CD4-positive, alpha-beta T cell treated with Interleukin-15 for 4 hours (primary cell): ENCODE data around the gene SORCS2.

ENCODE experiments used
- DNase-seq: peaks from one replicate; pipeline ENCODE4 v3.0.0-alpha.2; 2020; ENCODE audit warnings: low spot score

The SORCS2 gene

GRCh38 chr4:7712021-7712671 lies 519.8 kb downstream of the SORCS2 start:
- DNase-seq = no peak

GRCh38 chr4:7713757-7714156 lies 521.4 kb downstream of the SORCS2 start:
- no peak for DNase-seq

DNA sequence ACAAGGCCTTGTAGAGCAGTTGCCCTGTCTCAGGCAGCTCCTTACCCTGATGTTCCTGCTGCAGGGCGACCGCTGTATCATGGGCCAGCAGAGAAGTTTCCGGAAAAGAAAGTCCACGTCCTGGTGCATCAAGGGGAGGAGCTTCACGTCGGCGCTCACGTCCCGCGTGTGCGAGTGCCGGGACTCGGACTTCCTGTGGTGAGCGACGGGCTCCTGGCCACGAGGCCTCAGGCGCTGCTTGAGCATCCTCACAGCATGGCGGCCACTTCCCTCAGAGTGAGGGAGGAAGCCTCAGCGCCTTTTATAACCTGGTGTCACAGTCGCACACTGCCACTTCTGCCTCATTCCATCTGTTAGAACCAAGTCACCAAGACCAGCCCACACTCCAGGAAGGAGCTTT lies 521.8 kb downstream of the SORCS2 start:
- no peak for DNase-seq

- no peak for DNase-seq
Measured at GRCh38 chr4:7714738-7715137, 522.4 kb downstream of the SORCS2 start.

- no peak for DNase-seq
Measured at GRCh38 chr4:7715271-7716009, 523.1 kb downstream of the SORCS2 start.

GRCh38 chr4:7716010-7716721 lies 523.8 kb downstream of the SORCS2 start:
- no peak for DNase-seq

DNA sequence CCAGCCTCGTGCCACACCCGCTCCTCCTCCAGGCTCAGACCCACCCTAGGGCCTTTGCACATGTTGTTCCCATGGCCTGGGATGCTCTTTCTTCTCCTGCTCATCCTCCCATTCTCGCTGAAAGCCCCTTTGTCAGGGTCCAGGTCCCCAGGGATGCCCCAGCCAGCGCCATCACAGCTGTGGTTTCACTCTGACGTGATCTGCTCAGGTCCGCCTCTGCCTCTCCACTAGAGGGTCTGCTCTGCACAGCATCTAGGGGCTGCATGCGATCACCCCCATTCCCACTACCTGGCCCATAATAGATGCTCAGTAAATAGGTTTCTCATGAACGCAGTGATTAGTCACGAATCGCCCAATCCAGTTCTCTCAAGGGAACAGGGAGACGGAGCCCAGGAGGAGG lies 524.8 kb downstream of the SORCS2 start:
- no peak for DNase-seq

DNA sequence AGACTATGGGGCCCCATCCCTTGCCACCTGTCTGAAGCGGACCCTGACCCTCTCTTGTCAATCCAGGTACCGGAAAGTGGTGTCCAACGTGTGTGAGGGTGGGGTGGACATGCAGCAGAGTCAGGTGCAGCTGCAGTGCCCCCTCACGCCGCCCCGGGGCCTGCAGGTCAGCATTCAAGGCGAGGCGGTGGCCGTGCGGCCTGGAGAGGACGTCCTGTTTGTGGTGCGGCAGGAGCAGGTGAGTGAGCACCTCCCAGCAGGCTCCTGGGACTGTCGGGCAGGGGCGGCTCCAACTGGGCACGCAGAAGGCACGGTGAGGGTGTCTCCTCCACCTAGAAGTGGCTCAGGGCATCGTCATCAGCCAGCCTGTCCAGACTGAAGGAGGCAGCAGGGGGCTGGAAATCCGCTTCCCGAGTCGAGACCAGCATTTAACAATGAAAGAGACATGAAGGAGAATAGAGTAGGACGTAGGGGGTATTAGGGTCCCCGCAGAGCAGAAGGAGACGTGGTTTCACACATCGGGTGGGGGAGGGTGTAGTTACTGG lies 525.7 kb downstream of the SORCS2 start:
- DNase-seq = no peak

DNA sequence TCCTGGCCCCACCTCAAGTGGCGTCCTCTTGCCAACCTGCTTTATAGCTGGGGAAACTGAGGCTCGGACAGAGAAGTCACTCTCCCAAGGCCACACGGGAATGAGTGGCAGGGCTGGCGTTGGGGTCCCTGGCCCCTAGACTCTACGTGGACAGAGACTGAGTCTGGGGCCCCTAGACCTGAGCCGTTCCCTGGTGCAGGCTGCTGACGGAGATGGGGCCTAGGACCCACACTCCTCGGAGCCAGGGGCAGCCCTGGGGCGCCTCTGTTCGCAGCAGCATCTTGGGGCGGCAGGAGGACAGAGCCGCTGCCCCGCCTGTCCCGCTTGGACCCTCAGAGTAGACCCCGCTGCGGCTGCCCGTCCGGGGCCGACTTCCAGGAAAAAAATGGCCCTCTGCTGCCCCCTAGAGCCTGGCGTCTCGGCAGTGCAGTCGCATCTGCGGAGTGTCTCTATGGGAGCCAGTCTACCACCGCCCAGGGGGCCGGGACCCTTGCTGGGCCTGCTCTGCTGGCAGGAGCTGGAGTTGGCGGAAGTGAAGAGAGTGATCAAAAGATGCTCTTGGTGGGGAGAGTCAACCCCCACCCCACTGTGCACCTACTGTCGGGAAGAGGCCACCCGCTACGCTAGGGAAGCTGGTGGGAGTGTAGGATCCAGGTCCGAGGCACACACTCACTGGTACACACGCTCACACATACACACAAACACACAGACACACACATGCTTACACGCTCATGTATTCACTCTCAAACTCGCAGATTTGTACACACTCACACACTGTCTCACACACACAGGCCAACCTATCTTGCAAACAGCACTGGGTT lies 527.2 kb downstream of the SORCS2 start:
- DNase-seq = peak; percentile 50

DNA sequence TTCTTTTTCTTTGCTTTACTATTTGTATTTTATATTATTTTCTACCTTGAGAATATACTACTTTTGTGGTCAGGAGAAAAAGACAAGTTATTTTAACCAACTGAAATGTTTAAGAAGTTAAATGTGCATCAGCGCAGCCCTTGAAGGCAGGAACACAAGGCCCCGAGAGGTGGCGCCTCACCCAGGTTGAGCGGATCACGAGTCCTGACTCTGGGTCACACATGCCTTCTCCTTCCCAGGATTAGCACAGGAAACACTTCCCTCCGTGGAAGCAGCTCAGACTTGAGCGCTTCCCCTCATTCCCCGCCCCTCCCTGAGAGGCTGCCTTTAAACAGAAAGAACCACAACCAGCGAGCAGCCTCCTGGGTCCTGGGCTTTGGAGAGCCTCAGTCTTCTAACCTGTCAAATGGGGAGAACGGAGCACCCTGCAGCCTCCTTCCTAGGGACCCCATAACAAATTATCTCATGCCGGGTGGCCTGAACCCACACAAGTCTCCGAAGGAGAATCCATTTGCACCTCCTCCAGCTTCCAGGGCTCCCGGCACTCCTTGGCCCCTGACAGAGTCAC lies 529.7 kb downstream of the SORCS2 start:
- DNase-seq = no peak

- DNase-seq = no peak
Measured at GRCh38 chr4:7722766-7723387, 530.5 kb downstream of the SORCS2 start.

- no peak for DNase-seq
Measured at GRCh38 chr4:7723625-7724024, 531.3 kb downstream of the SORCS2 start.

DNA sequence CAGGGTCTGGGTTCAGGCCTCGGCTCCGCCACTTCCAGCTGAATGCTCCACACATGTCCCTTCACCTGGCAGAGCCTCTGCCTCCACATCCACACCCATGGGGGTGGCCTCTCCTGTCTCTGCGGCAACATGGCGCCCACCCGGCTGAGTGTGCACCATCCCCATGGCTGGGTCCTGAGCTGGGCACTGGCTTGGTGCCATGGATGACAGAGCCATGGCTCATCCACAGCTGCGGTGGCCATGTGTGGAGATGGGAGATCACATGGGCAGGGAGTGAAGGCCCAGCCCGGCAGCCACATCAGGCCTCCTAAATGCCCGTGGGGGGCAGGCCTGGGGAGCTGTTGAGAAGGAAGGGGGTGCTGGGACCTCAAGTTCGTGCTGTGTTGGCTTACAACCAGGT lies 533.6 kb downstream of the SORCS2 start:
- no peak for DNase-seq

DNA sequence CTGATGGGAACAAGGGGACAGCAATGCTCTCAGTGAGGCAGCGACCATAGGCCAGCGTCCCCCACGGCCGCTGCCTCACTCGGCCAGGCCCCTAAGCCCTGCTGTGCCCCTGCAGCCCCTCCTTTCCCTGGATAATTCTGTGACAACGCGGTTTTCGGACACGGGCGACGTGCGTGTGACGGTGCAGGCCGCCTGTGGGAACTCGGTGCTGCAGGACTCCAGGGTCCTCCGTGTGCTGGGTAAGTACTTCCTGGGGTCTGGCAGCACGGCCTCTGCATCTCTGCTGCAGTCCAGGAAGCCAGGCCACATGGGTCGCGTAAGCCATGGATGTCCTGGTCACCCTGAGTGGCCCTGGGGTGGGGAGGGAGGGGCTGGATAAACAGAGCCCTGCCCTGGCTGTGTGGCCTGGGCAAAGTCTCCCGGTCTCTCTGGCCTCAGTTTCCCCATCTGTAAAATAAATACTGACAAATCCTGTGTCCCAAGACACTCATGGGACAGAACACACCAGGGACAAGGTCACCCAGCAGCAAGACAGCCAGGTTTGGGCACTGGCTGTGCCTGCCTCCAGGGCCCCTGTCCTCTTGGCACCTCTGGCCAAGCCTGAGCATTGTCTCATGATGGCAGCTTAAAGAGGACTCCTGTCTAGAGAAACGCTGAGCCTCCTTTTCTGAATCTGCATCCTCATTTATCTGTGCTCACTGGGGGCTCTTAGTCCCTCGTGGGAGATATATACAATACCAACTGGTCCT lies 534.5 kb downstream of the SORCS2 start:
- DNase-seq = no peak

- no peak for DNase-seq
Measured at GRCh38 chr4:7727749-7728148, 535.4 kb downstream of the SORCS2 start.

GRCh38 chr4:7731437-7731836 lies 539.1 kb downstream of the SORCS2 start:
- DNase-seq = no peak

DNA sequence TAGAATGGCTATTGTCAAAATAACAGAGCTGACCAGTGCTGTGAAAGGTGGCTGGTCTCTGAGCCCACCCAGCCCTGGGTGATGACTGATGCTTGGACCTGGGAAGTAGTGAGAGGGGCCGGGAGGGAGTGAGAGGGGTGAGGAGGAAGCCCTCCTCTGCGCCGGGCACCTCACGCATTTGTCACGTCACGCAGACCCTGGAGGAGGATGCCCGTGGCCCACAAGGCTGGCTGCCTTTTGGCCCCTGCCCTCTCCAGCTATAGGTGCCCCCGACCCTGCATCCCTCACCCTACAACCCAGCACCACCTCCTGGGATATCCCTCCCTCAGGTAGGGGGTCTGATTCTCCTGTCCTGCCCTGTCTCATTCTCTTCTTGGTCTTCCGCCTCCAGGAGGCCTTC lies 539.9 kb downstream of the SORCS2 start:
- no peak for DNase-seq

- no peak for DNase-seq
Measured at GRCh38 chr4:7733201-7733600, 540.9 kb downstream of the SORCS2 start.

DNA sequence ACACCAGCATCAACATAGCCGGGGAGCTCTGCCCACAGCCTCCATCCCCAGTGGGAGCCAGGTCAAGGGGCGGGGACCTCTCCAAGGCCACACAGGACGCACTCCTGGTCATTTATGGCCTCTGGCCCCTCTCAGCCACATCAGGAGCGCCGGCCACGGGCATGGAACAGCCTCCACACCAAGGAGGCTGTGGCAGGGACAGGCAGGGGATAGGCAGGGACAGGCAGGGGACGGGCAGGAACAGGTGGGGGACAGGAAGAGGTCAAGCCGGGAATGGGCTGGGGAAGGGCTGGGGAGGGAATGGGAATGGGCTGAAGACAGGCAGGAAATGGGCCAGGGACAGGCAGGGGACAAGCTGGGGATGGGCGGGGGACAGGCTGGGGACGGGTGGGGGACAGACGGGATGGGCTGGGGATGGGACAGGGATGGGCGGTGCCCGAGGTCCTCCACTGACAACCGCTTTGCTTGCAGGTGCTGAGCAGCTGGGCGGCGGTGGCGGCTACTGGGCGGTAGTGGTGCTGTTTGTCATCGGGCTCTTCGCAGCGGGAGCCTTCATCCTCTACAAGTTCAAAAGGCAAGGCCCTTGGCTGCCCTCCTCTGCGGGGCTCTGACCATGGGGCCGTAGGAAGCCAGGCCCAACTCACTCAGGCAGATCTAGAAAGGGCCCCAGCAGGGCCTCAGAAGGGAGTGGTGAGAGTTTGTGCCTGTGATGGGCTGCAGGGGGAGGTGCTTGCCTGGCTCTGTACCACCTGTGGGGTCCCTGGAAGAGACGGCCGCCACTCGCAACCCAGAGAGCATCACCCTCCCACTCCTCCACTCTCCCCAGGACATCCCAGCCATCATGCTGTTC lies 541.7 kb downstream of the SORCS2 start:
- DNase-seq = no peak
